ENCODE results near the gene PRKD1.

DNA sequence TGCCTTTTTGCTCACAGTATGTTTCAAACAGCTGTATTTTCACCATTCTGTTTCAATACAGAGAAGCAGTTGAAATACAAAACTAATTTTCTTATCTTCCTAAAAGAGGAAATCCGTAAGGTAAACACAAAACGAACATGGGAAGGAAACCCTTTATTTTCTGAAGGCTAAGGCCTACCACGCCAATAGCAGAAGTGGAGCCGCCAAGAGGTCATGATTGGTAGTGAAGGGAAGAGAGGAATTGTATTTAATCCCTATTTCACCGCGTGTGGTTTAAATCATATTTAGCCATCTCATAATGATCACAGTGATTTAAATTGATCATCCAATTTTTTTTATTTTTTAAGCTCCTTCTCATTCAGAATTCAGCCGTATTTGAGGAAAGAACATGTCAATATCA lies 398.2 kb downstream of the PRKD1 start:
- TF ChIP-seq POLR2A (IDR thresholded peaks at IDR 0.05; ENCODE audit: borderline replicate concordance, extremely low read depth, insufficient read depth, insufficient read length) (no peak), EZH2 (IDR thresholded peaks at IDR 0.05) (no peak), SRF (IDR thresholded peaks at IDR 0.05; ENCODE audit: low read depth) (no peak), POLR2AphosphoS5 (IDR thresholded peaks at IDR 0.05; ENCODE audit: low read depth, low read length) (no peak)
- TF ChIP-seq, protein P1, sequence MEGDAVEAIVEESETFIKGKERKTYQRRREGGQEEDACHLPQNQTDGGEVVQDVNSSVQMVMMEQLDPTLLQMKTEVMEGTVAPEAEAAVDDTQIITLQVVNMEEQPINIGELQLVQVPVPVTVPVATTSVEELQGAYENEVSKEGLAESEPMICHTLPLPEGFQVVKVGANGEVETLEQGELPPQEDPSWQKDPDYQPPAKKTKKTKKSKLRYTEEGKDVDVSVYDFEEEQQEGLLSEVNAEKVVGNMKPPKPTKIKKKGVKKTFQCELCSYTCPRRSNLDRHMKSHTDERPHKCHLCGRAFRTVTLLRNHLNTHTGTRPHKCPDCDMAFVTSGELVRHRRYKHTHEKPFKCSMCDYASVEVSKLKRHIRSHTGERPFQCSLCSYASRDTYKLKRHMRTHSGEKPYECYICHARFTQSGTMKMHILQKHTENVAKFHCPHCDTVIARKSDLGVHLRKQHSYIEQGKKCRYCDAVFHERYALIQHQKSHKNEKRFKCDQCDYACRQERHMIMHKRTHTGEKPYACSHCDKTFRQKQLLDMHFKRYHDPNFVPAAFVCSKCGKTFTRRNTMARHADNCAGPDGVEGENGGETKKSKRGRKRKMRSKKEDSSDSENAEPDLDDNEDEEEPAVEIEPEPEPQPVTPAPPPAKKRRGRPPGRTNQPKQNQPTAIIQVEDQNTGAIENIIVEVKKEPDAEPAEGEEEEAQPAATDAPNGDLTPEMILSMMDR (IDR thresholded peaks at IDR 0.05 in 2 of 3, conservative IDR thresholded peaks at IDR 0.05 in 1 of 3; ENCODE audit: borderline replicate concordance in 1 of 3, insufficient read depth in 1 of 3, low read depth in 2 of 3, low read length in 2 of 3), result no peak
- TF ChIP-seq, protein P2, sequence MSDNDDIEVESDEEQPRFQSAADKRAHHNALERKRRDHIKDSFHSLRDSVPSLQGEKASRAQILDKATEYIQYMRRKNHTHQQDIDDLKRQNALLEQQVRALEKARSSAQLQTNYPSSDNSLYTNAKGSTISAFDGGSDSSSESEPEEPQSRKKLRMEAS (IDR thresholded peaks at IDR 0.05), result no peak
- TF ChIP-seq, protein P3, sequence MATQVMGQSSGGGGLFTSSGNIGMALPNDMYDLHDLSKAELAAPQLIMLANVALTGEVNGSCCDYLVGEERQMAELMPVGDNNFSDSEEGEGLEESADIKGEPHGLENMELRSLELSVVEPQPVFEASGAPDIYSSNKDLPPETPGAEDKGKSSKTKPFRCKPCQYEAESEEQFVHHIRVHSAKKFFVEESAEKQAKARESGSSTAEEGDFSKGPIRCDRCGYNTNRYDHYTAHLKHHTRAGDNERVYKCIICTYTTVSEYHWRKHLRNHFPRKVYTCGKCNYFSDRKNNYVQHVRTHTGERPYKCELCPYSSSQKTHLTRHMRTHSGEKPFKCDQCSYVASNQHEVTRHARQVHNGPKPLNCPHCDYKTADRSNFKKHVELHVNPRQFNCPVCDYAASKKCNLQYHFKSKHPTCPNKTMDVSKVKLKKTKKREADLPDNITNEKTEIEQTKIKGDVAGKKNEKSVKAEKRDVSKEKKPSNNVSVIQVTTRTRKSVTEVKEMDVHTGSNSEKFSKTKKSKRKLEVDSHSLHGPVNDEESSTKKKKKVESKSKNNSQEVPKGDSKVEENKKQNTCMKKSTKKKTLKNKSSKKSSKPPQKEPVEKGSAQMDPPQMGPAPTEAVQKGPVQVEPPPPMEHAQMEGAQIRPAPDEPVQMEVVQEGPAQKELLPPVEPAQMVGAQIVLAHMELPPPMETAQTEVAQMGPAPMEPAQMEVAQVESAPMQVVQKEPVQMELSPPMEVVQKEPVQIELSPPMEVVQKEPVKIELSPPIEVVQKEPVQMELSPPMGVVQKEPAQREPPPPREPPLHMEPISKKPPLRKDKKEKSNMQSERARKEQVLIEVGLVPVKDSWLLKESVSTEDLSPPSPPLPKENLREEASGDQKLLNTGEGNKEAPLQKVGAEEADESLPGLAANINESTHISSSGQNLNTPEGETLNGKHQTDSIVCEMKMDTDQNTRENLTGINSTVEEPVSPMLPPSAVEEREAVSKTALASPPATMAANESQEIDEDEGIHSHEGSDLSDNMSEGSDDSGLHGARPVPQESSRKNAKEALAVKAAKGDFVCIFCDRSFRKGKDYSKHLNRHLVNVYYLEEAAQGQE (IDR thresholded peaks at IDR 0.05; ENCODE audit: low read depth), result no peak

All from HCT116 (cell line).